Adrenal gland (tissue), 12 donors: ENCODE results near the gene NUBP1. TPM values are rescaled to one million over a fixed set of nuclear protein-coding genes. Genes with fewer than 3 reads are reported as not detected.
A peak's percentile ranks its signal among the peaks of the same experiment; 100 is the strongest.

Source experiments
- DNase-seq, 7 donors: peaks; one replicate each; pipeline ENCODE4 v3.0.0-alpha.2; 2019 to 2020
- H3K27ac ChIP-seq, 5 donors: fragments of 200-600 bp; sonication (generic) in 4 of 5; 1 replicate in 3 of 5; 2 replicates in 2 of 5; pipeline versions ENCODE4 v1.5.1 to v1.8.0; 2016 to 2020; ENCODE audit warnings: mild to moderate bottlenecking in 1 of 5
- H3K27me3 ChIP-seq: fragments of 200-600 bp; 2 replicates; pipeline ENCODE4 v1.8.0; 2021
- H3K36me3 ChIP-seq, 2 donors: fragments of 200-600 bp; replicated peaks in 1 of 2; 1 replicate in 1 of 2; 2 replicates in 1 of 2; pipeline versions ENCODE4 v1.5.1 to v1.8.0; 2018 to 2022
- H3K4me1 ChIP-seq, 2 donors: fragments of 200-600 bp; replicated peaks in 1 of 2; 1 replicate in 1 of 2; 2 replicates in 1 of 2; pipeline versions ENCODE4 v1.5.1 to v1.8.0; 2018 to 2021
- H3K4me3 ChIP-seq, 4 donors: fragments of 200-600 bp; sonication (generic) in 3 of 4; one replicate each; pipeline ENCODE4 v1.5.1; 2016 to 2018
- H3K9me3 ChIP-seq, 3 donors: fragments of 200-600 bp; sonication (generic) in 1 of 3; replicated peaks in 1 of 3; 1 replicate in 2 of 3; 2 replicates in 1 of 3; pipeline versions ENCODE4 v1.5.1 to v1.8.0; 2016 to 2021
- POLR2A ChIP-seq, 2 donors: fragments of 450-650 bp; IDR thresholded peaks; one replicate each; pipeline ENCODE4 v1.6.1; 2017; ENCODE audit warnings: antibody characterized with exemption in 2 of 2, mild to moderate bottlenecking in 2 of 2, moderate library complexity in 1 of 2
- WGBS, 4 donors: extraction: QIAGEN DNeasy Blood & Tissue Kit in 2 of 4; methylation state at CpG; one replicate each; pipeline versions ENCODE4 v1.1.5 to v1.1.7; 2013 to 2017; 5-methylcytosine and 5-hydroxymethylcytosine counted together
- intact Hi-C, 2 donors: fragments of 100-400 bp; cut with DNase I; formaldehyde crosslinking; loops; one replicate each; pipeline versions ENCODE4 v1.14.1 to v1.15.0; 2022 to 2023
- polyA plus RNA-seq, 3 donors: library from polyadenylated mRNA; stranded (reverse); fragments of 200-250 nt in 2 of 3; fragments of 350-450 nt in 1 of 3; fragmentation: Illumina TruSeq in 1 of 3; extraction: RNeasy Lipid Tissue Mini Kit (QIAGEN cat#74804) in 1 of 3; gene quantifications; one replicate each; pipeline ENCODE4 v1.2.3, GENCODE V29; 2013 to 2014
- total RNA-seq, 9 donors: library from RNA; depleted of rRNA in 4 of 9; stranded (reverse); fragments of >200 nt in 4 of 9; fragments of 120-200 nt in 1 of 9; fragmentation: NEBNext Ultra II Directional in 1 of 9; extraction: Animal tissue kit (Norgen Biotek cat#: 25700) in 1 of 9; gene quantifications; one replicate each; pipeline versions ENCODE4 v1.1.0 to v1.2.4, GENCODE V29; 2013 to 2023
- TF ChIP-seq, protein P1 (sequence below), 6 experiments: fragments of 450-650 bp in 4 of 6; fragments of 200-600 bp in 2 of 6; sonication (generic) in 1 of 6; IDR thresholded peaks; 1 replicate in 5 of 6; 2 replicates in 1 of 6; pipeline versions ENCODE4 v1.5.1 to v1.8.0; 2016 to 2021; ENCODE audit warnings: antibody characterized with exemption in 6 of 6, mild to moderate bottlenecking in 2 of 6, moderate library complexity in 1 of 6
- donor health status: healthy with polysubstance abuse.
- donor health status: Bipolar disorder and iron deficiency.
- donor health status: DM: yes; HTN: yes; CAD: no.
- donor health status: DM: no; HTN: no; CAD: no.
- donor health status: DM: no; HTN: no; CAD: no.
- donor health status: DM: yes; HTN: yes; CAD: no.

Gene NUBP1
- total and polyA plus RNA-seq, 12 donors = 22.5 to 91.8 (median 57.4) TPM

DNA sequence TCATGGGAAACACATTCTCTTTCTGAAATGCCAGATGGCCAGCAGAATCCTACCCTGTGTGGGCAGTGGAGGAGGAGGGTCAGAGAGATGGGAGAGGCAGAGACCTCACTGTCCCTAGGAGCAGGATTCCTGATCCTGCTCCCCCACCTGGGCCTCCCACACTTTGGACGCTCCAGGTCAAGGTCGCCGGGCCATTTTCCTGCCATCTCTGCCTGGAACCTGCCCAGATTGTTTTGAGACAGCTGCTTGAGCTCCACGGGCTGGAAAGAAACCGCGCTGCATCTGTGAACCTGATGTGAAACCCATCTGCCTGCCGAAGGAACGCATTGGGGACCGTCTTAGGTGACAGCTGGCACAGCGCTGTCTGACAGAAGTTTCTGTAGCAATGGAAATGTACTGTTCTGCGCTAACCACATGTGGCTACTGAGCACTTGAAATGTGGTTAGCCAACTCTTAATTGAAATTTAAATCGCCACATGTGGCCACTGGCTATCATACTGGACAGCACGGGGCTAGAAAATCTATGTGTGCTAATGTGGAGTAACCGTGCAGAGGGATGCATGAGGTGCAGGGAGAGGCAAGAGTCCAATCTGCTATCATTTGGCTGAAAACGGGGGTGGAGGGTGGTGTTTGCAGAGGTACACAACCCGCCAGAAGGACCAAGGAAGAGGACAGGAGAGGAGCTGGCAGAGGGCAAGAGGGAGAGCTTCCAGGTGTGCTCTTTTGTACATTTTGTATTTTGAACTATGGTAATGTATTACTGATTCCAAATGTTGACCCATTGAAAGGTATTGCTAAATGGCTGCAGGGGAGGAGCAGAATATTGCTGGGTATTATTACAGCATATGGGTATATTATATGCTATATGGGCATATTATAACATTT is 15.4 kb upstream of the NUBP1 start:
- TF ChIP-seq POLR2A (IDR thresholded peaks at IDR 0.05) = no peak
- TF ChIP-seq, protein P1, sequence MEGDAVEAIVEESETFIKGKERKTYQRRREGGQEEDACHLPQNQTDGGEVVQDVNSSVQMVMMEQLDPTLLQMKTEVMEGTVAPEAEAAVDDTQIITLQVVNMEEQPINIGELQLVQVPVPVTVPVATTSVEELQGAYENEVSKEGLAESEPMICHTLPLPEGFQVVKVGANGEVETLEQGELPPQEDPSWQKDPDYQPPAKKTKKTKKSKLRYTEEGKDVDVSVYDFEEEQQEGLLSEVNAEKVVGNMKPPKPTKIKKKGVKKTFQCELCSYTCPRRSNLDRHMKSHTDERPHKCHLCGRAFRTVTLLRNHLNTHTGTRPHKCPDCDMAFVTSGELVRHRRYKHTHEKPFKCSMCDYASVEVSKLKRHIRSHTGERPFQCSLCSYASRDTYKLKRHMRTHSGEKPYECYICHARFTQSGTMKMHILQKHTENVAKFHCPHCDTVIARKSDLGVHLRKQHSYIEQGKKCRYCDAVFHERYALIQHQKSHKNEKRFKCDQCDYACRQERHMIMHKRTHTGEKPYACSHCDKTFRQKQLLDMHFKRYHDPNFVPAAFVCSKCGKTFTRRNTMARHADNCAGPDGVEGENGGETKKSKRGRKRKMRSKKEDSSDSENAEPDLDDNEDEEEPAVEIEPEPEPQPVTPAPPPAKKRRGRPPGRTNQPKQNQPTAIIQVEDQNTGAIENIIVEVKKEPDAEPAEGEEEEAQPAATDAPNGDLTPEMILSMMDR (IDR thresholded peaks at IDR 0.05) = no peak
- intact Hi-C loops = no loop called here
- Histone ChIP-seq H3K27me3 (no peaks in the 10 kb centered on the region), H3K4me1 (peaks cover 0 to 4% of the 10 kb centered on the region in 2 donors), H3K9me3 (no peaks in the 10 kb centered on the region), H3K4me3 (no peak overlapping the region), H3K36me3 (no peaks in the 10 kb centered on the region), H3K27ac (no peak overlapping the region)
- 36 to 48% (median 46%) methylated on average over 15 to 16 of the region's 16 CpGs for WGBS, 4 donors
- DNase-seq = peak in 4 of 7 donors; percentile 15 to 55 (median 46)

DNA sequence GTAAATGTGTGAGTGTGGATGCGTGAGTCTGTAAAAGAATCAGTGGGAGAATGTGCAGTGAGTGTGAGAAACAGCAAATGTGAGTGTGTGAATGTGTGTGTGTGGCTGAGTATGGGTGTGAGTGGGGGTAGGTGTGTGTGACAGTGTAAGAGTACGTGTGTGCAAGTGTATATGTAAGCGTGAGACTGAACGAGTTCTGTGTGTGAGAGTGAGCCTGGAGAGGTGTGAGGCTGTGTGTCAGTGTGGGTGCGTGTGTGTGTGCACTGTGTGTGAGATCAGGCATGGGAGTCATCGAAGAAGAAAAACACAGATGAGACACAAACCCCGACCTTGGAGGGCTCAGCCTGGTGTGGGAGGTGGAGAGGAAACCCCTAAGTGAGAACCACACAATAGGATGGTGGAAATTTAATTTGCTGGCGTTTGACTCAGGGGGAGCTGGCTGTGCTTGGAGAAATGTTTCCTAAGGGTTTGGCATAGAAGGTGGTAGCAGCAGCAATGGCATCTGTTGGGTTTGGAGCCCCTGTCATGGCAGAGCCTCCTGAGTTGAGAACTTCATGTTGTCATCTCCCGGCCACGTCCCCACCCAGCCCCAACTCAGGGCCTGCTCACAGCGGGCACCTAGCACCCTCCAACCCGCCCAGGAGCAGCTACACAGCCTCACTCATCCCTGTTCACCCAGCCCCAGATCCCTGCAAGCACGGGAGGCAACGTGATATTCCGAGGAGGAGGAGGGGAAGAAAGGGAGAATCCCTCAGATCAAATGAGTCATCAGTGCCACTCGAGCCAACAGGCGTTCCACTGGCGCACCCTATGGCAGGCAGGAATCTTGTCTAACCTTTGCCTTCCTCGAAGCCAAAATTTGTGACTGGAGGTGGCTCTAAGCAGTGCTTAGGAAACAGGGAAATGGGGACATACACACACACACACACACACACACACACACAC is 14.3 kb upstream of the NUBP1 start:
- Histone ChIP-seq H3K36me3 (no peaks in the 10 kb centered on the region), H3K27me3 (no peaks in the 10 kb centered on the region), H3K4me3 (no peak overlapping the region), H3K27ac (no peak overlapping the region), H3K4me1 (peaks cover 0 to 4% of the 10 kb centered on the region in 2 donors), H3K9me3 (no peaks in the 10 kb centered on the region)
- intact Hi-C loops = loop anchor here in 1 of 2 donors (10.0 kb wide), 1 partner anchor 475 kb away; no protein-coding TSS in a partner anchor
- TF ChIP-seq POLR2A (IDR thresholded peaks at IDR 0.05) = no peak
- TF ChIP-seq, protein P1 (IDR thresholded peaks at IDR 0.05) = peak in 1 of 6 experiments; percentile 9
- WGBS, 4 donors = 53 to 64% (median 56%) methylated on average over 11 to 19 of the region's 19 CpGs
- peak; percentile 66 to 90 (median 87) for DNase-seq

DNA sequence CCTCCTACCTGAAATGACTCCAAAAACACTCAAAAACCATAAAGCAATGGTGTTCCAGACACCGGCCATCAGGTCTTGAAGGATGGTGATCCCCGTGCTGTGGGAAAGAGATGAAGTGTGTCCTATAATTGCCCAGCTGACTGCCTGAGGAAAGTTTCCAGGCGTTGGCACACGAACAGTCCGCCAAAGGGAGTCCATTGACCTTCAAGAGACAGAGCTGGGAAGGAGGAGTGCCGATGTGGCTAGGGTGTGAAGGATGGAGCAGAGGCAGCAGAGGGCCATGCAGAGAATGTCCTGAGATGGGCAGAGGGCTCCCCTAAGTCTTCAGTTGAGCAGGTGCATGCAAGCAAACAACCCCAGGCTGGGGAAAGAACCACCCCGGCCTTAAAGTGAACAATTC is 11.9 kb upstream of the NUBP1 start:
- no peak for DNase-seq
- Histone ChIP-seq H3K27ac (no peak overlapping the region), H3K4me3 (no peak overlapping the region), H3K27me3 (no peaks in the 10 kb centered on the region), H3K9me3 (no peaks in the 10 kb centered on the region), H3K36me3 (no peaks in the 10 kb centered on the region), H3K4me1 (peaks cover 0 to 4% of the 10 kb centered on the region in 2 donors)
- intact Hi-C loops = loop anchor here in 1 of 2 donors (10.0 kb wide), 1 partner anchor 477 kb away; no protein-coding TSS in a partner anchor
- 54 to 80% (median 67%) methylated on average over 6 to 7 of the region's 7 CpGs for WGBS, 4 donors
- TF ChIP-seq, protein P1 (IDR thresholded peaks at IDR 0.05) = no peak
- TF ChIP-seq POLR2A (IDR thresholded peaks at IDR 0.05) = no peak
